Measurements from ENCODE around the gene RIC3.

DNA sequence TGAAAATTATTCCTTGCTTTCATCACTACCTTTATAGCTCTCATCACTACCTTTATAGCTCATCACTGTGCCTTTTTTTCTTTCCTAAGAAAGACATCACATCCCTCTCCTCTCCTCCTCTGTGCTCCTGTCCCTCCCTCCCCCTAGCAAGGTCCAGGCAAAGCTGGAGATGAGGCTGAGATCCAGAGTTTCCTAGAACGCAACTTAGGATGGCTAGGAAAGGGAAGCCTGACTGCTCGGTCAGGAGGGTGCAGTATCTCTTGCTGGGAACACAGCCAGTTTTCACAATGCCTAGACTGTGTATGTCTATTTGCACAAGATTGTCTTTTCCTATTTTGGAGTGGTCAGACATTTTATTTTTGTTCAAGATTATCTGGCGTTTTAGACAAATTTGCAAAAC lies 63.2 kb downstream of the RIC3 start:
- no peak for TF ChIP-seq EZH2 (IDR thresholded peaks at IDR 0.05; ENCODE audit: borderline replicate concordance)
- no peak for TF ChIP-seq CTCF (IDR thresholded peaks at IDR 0.05; ENCODE audit: poor library complexity)
